Uterus (tissue), 4 donors: ENCODE data around the gene RMRP. TPM values are rescaled to one million over a fixed set of nuclear protein-coding genes. Genes with fewer than 3 reads are reported as not detected.
A peak's percentile ranks its signal among the peaks of the same experiment; 100 is the strongest.

Source experiments
- DNase-seq, 2 donors: peaks; one replicate each; pipeline ENCODE4 v3.0.0-alpha.2; 2019 to 2020
- H3K27ac ChIP-seq, 2 donors: fragments of 200-600 bp; sonication (generic); 1 replicate in 1 of 2; 2 replicates in 1 of 2; pipeline ENCODE4 v1.5.1; 2016 to 2018
- H3K27me3 ChIP-seq, 2 donors: fragments of 200-600 bp; sonication (generic); one replicate each; pipeline ENCODE4 v1.5.1; 2018 to 2019; ENCODE audit warnings: control low read depth in 1 of 2
- H3K36me3 ChIP-seq, 2 donors: fragments of 200-600 bp; sonication (generic); one replicate each; pipeline ENCODE4 v1.5.1; 2019; ENCODE audit warnings: control low read depth in 1 of 2
- H3K4me1 ChIP-seq, 2 donors: fragments of 200-600 bp; sonication (generic); one replicate each; pipeline ENCODE4 v1.5.1; 2018 to 2019; ENCODE audit warnings: control low read depth in 1 of 2
- H3K4me3 ChIP-seq, 2 donors: fragments of 200-600 bp; sonication (generic); 1 replicate in 1 of 2; 2 replicates in 1 of 2; pipeline ENCODE4 v1.5.1; 2018 to 2019; ENCODE audit warnings: mild to moderate bottlenecking in 1 of 2
- H3K9me3 ChIP-seq, 2 donors: fragments of 200-600 bp; sonication (generic); one replicate each; pipeline ENCODE4 v1.5.1; 2019; ENCODE audit warnings: control low read depth in 1 of 2
- POLR2A ChIP-seq, 2 donors: fragments of 450-650 bp; IDR thresholded peaks; one replicate each; pipeline ENCODE4 v1.6.1; 2016; ENCODE audit warnings: antibody characterized with exemption in 2 of 2, mild to moderate bottlenecking in 1 of 2, moderate library complexity in 1 of 2
- intact Hi-C: fragments of 100-400 bp; cut with DNase I; formaldehyde crosslinking; loops from one replicate; pipeline ENCODE4 v1.15.1; 2023; ENCODE audit warnings: low total_unique reads
- total RNA-seq, 4 donors: library from RNA; depleted of rRNA in 3 of 4; stranded (reverse); fragments of >200 nt in 3 of 4; gene quantifications; one replicate each; pipeline versions ENCODE4 v1.1.0 to v1.2.4, GENCODE V29; 2014 to 2023
- TF ChIP-seq, protein P1 (sequence below), 4 experiments: fragments of 200-600 bp in 2 of 4; fragments of 450-650 bp in 2 of 4; sonication (generic) in 2 of 4; IDR thresholded peaks; one replicate each; pipeline ENCODE4 v1.5.1; 2016 to 2019; ENCODE audit warnings: antibody characterized with exemption in 4 of 4, mild to moderate bottlenecking in 2 of 4, moderate library complexity in 1 of 4
- donor health status: DM: yes; HTN: yes; CAD: no.

The RMRP gene
- total RNA-seq, 4 donors from 2014 or later = 2,632 to 57,722 (median 9,015) TPM

DNA sequence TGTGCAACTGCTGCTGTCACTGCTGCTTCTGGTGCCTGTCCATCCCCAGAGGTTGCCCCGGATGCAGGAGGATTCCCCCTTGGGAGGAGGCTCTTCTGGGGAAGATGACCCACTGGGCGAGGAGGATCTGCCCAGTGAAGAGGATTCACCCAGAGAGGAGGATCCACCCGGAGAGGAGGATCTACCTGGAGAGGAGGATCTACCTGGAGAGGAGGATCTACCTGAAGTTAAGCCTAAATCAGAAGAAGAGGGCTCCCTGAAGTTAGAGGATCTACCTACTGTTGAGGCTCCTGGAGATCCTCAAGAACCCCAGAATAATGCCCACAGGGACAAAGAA lies 16.2 kb upstream of the RMRP start:
- intact Hi-C loops = no loop called here
- no peaks in the 10 kb centered on the region for H3K4me1 ChIP-seq
- no peaks in the 10 kb centered on the region for H3K9me3 ChIP-seq
- DNase-seq = no peak
- H3K36me3 ChIP-seq = no peaks in the 10 kb centered on the region
- H3K27ac ChIP-seq = no peak overlapping the region
- no peak overlapping the region for H3K4me3 ChIP-seq
- no peaks in the 10 kb centered on the region for H3K27me3 ChIP-seq
- TF ChIP-seq, protein P1, sequence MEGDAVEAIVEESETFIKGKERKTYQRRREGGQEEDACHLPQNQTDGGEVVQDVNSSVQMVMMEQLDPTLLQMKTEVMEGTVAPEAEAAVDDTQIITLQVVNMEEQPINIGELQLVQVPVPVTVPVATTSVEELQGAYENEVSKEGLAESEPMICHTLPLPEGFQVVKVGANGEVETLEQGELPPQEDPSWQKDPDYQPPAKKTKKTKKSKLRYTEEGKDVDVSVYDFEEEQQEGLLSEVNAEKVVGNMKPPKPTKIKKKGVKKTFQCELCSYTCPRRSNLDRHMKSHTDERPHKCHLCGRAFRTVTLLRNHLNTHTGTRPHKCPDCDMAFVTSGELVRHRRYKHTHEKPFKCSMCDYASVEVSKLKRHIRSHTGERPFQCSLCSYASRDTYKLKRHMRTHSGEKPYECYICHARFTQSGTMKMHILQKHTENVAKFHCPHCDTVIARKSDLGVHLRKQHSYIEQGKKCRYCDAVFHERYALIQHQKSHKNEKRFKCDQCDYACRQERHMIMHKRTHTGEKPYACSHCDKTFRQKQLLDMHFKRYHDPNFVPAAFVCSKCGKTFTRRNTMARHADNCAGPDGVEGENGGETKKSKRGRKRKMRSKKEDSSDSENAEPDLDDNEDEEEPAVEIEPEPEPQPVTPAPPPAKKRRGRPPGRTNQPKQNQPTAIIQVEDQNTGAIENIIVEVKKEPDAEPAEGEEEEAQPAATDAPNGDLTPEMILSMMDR (IDR thresholded peaks at IDR 0.05) = no peak
- TF ChIP-seq POLR2A (IDR thresholded peaks at IDR 0.05) = no peak

DNA sequence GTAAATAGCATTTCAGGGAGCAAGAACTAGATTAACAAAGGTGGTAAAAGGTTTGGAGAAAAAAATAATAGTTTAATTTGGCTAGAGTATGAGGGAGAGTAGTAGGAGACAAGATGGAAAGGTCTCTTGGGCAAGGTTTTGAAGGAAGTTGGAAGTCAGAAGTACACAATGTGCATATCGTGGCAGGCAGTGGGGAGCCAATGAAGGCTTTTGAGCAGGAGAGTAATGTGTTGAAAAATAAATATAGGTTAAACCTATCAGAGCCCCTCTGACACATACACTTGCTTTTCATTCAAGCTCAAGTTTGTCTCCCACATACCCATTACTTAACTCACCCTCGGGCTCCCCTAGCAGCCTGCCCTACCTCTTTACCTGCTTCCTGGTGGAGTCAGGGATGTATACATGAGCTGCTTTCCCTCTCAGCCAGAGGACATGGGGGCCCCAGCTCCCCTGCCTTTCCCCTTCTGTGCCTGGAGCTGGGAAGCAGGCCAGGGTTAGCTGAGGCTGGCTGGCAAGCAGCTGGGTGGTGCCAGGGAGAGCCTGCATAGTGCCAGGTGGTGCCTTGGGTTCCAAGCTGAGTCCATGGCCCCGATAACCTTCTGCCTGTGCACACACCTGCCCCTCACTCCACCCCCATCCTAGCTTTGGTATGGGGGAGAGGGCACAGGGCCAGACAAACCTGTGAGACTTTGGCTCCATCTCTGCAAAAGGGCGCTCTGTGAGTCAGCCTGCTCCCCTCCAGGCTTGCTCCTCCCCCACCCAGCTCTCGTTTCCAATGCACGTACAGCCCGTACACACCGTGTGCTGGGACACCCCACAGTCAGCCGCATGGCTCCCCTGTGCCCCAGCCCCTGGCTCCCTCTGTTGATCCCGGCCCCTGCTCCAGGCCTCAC lies 15.6 kb upstream of the RMRP start, which contains the start of gene CA9:
TSS of gene CA9 (plus strand) at position 797 of the 893 bp plus-strand sequence. CDS start at position 829, 32 bp downstream.
- H3K27ac ChIP-seq = no peak within 1 kb of the TSS
- no peaks in the 10 kb centered on the region for H3K4me1 ChIP-seq
- H3K36me3 ChIP-seq = no peaks in the 10 kb centered on the region
- no peaks in the 10 kb centered on the region for H3K9me3 ChIP-seq
- intact Hi-C loops = no loop called here
- TF ChIP-seq POLR2A (IDR thresholded peaks at IDR 0.05) = no peak
- TF ChIP-seq, protein P1 (IDR thresholded peaks at IDR 0.05) = no peak
- peak in 1 of 2 donors; percentile 23 for DNase-seq
- H3K4me3 ChIP-seq = no peak within 1 kb of the TSS
- H3K27me3 ChIP-seq = no peaks in the 10 kb centered on the region

DNA sequence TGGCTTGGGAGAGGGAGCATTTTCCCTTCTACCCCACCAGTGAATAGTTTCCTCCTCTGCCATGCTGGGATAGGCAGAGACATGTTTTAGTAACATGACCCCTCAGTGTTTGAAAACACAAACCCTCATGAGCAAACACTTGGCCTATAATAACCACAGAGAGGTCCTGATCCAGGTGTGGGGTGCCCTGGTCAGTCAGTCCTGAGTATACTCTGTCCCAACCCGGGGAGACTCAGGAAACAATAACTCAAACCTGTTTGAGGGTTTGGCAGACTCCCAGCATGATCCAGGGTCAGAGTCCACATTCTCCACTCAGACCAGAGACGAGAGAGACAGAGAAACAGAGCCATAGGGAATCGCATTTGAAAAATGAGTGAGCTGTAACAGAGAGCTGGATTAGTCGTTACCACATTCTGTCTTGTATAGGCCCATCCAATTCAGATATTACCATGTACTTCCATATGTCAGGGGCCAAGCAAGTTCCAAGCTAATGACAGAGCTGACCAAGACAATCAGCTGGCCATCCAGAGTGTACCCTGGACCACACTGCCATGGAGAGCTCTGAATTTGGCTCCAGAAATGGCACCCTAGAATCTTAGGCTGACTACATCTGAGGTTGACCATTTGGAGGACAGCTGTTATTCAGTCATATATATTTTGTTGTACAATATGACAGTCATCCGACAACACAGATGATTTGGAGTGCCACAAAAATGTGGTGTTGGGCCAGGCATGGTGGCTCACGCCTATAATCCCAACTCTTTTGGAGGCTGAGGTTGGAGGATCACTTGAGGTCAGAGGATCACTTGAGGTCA lies 11.7 kb upstream of the RMRP start:
- Histone ChIP-seq H3K4me1 (no peaks in the 10 kb centered on the region), H3K4me3 (no peak overlapping the region)

DNA sequence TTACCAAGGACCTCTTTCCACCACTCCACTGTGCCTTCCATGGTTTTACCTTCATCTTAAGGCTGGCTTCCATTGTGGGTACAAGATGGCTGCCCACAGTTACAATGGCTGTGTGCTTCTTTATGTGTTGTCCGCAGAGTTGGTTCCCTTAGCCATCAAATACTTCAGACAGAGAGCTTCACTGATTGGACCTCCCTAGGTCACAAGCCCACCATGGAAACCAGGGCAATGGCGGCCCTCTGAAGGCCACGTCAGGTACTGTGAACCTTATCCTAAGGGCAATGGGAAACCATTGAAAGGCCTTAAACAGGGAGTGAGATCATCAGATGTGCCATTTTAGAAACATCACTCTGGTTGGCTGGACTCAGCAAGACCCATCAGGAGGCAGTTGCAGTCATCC lies 10.1 kb upstream of the RMRP start:
- Histone ChIP-seq H3K4me1 (no peaks in the 10 kb centered on the region), H3K9me3 (no peaks in the 10 kb centered on the region), H3K27me3 (no peaks in the 10 kb centered on the region), H3K36me3 (no peaks in the 10 kb centered on the region), H3K4me3 (no peak overlapping the region), H3K27ac (no peak overlapping the region)
- intact Hi-C loops = no loop called here
- TF ChIP-seq, protein P1 (IDR thresholded peaks at IDR 0.05) = no peak
- TF ChIP-seq POLR2A (IDR thresholded peaks at IDR 0.05) = no peak
- DNase-seq = no peak

More for the DNA sequence above, 11.7 kb upstream of the RMRP start:
- H3K27me3 ChIP-seq = no peaks in the 10 kb centered on the region
- no peaks in the 10 kb centered on the region for H3K9me3 ChIP-seq
- no peak for TF ChIP-seq POLR2A (IDR thresholded peaks at IDR 0.05)
- TF ChIP-seq, protein P1 (IDR thresholded peaks at IDR 0.05) = no peak
- H3K27ac ChIP-seq = no peak overlapping the region
- H3K36me3 ChIP-seq = no peaks in the 10 kb centered on the region
- no peak for DNase-seq
- intact Hi-C loops = no loop called here

DNA sequence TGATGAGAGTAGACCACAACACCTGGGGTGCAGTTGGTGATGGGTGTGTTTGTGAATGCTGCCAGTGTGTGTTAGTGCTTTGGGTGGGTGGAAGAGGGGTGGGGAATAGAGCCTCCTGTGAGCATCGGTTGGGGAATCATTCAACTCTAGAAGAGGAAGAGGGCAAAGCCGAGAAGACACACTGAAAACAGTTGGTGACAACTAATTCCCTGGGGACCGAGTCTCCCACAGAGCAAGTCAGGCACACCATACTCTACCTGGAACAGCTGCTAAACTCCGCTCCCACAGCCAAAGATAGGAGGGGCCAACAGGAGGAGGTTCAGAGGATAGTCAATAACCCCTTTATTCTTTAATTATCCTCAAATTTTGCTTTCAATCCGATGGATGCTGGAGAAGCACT lies 8.7 kb upstream of the RMRP start:
- H3K27ac ChIP-seq = no peak overlapping the region
- H3K9me3 ChIP-seq = no peaks in the 10 kb centered on the region
- intact Hi-C loops = no loop called here
- no peak overlapping the region for H3K4me3 ChIP-seq
- H3K36me3 ChIP-seq = no peaks in the 10 kb centered on the region
- DNase-seq = no peak
- TF ChIP-seq, protein P1 (IDR thresholded peaks at IDR 0.05) = no peak
- no peak for TF ChIP-seq POLR2A (IDR thresholded peaks at IDR 0.05)
- H3K27me3 ChIP-seq = no peaks in the 10 kb centered on the region
- H3K4me1 ChIP-seq = no peaks in the 10 kb centered on the region
